ENCODE measurements around the gene CTTN.

GRCh38 chr11:70467201-70468085 is 69.1 kb downstream of the CTTN start:
- TF ChIP-seq, protein P1, sequence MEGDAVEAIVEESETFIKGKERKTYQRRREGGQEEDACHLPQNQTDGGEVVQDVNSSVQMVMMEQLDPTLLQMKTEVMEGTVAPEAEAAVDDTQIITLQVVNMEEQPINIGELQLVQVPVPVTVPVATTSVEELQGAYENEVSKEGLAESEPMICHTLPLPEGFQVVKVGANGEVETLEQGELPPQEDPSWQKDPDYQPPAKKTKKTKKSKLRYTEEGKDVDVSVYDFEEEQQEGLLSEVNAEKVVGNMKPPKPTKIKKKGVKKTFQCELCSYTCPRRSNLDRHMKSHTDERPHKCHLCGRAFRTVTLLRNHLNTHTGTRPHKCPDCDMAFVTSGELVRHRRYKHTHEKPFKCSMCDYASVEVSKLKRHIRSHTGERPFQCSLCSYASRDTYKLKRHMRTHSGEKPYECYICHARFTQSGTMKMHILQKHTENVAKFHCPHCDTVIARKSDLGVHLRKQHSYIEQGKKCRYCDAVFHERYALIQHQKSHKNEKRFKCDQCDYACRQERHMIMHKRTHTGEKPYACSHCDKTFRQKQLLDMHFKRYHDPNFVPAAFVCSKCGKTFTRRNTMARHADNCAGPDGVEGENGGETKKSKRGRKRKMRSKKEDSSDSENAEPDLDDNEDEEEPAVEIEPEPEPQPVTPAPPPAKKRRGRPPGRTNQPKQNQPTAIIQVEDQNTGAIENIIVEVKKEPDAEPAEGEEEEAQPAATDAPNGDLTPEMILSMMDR (IDR thresholded peaks at IDR 0.05), result peak; percentile 97
- TF ChIP-seq REST (IDR thresholded peaks at IDR 0.05; ENCODE audit: insufficient read depth in 1 of 2, low read depth in 2 of 2, low read length in 1 of 2), result no peak

Data from Panc1 (cell line).